Peyer's patch (tissue), 4 donors: ENCODE results near the gene ZNF630. TPM values are rescaled to one million over a fixed set of nuclear protein-coding genes. Genes with fewer than 3 reads are reported as not detected.

ENCODE experiments used
- DNase-seq, 3 donors: peaks; one replicate each; pipeline ENCODE4 v3.0.0-alpha.2; 2017 to 2019
- H3K27ac ChIP-seq, 4 donors: fragments of 200-600 bp; sonication (generic); one replicate each; pipeline ENCODE4 v1.5.1; 2016 to 2019
- H3K27me3 ChIP-seq, 2 donors: fragments of 200-600 bp; sonication (generic); one replicate each; pipeline ENCODE4 v1.5.1; 2019
- H3K36me3 ChIP-seq, 3 donors: fragments of 200-600 bp; sonication (generic); one replicate each; pipeline ENCODE4 v1.5.1; 2016 to 2019
- H3K4me1 ChIP-seq, 4 donors: fragments of 200-600 bp; sonication (generic); one replicate each; pipeline ENCODE4 v1.5.1; 2016 to 2019
- H3K4me3 ChIP-seq, 4 donors: fragments of 200-600 bp; sonication (generic); 1 replicate in 3 of 4; 2 replicates in 1 of 4; pipeline ENCODE4 v1.5.1; 2016 to 2019; ENCODE audit warnings: mild to moderate bottlenecking in 1 of 4
- H3K9me3 ChIP-seq, 4 donors: fragments of 200-600 bp; sonication (generic); one replicate each; pipeline ENCODE4 v1.5.1; 2016 to 2019; ENCODE audit warnings: mild to moderate bottlenecking in 1 of 4
- POLR2A ChIP-seq, 2 donors: fragments of 450-650 bp; IDR thresholded peaks; one replicate each; pipeline ENCODE4 v1.5.1; 2017; ENCODE audit warnings: antibody characterized with exemption in 2 of 2, mild to moderate bottlenecking in 2 of 2, moderate library complexity in 2 of 2
- total RNA-seq, 4 donors: library from RNA; depleted of rRNA; stranded (reverse); fragments of >200 nt; gene quantifications; one replicate each; pipeline ENCODE4 v1.1.0, GENCODE V29; 2016
- TF ChIP-seq, protein P1 (sequence below), 6 experiments: fragments of 450-650 bp in 4 of 6; fragments of 200-600 bp in 2 of 6; sonication (generic) in 1 of 6; IDR thresholded peaks; one replicate each; pipeline ENCODE4 v1.5.1; 2017 to 2019; ENCODE audit warnings: antibody characterized with exemption in 6 of 6, mild to moderate bottlenecking in 3 of 6, moderate library complexity in 1 of 6

Gene ZNF630
- total RNA-seq, 4 donors from 2014 or later, result 2.3 to 20.6 (median 7.1) TPM

DNA sequence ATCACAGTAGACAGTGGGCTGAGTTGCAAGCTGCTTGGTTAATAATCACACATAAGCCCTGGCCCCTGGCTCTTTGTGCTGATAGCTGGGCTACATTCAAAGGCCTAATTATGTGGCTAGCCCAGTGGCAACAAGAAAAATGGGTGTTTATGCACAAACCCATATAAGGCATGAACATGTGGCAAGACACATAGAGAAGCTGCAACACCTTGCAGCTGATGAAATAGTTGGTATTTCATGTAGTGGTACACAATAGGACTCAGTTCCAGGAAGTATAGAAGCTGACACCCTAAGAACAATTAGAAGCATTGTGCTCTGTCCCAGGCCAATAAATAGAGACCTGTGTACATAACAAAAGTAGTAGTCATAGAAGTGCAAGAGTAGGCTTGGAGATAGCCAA lies 14.6 kb upstream of the ZNF630 start:
- Histone ChIP-seq H3K27me3 (no peaks in the 10 kb centered on the region), H3K36me3 (no peaks in the 10 kb centered on the region), H3K4me1 (no peaks in the 10 kb centered on the region), H3K4me3 (no peak overlapping the region), H3K27ac (no peak overlapping the region), H3K9me3 (no peaks in the 10 kb centered on the region)
- no peak for DNase-seq
- TF ChIP-seq POLR2A (IDR thresholded peaks at IDR 0.05), result no peak
- TF ChIP-seq, protein P1, sequence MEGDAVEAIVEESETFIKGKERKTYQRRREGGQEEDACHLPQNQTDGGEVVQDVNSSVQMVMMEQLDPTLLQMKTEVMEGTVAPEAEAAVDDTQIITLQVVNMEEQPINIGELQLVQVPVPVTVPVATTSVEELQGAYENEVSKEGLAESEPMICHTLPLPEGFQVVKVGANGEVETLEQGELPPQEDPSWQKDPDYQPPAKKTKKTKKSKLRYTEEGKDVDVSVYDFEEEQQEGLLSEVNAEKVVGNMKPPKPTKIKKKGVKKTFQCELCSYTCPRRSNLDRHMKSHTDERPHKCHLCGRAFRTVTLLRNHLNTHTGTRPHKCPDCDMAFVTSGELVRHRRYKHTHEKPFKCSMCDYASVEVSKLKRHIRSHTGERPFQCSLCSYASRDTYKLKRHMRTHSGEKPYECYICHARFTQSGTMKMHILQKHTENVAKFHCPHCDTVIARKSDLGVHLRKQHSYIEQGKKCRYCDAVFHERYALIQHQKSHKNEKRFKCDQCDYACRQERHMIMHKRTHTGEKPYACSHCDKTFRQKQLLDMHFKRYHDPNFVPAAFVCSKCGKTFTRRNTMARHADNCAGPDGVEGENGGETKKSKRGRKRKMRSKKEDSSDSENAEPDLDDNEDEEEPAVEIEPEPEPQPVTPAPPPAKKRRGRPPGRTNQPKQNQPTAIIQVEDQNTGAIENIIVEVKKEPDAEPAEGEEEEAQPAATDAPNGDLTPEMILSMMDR (IDR thresholded peaks at IDR 0.05), result no peak

DNA sequence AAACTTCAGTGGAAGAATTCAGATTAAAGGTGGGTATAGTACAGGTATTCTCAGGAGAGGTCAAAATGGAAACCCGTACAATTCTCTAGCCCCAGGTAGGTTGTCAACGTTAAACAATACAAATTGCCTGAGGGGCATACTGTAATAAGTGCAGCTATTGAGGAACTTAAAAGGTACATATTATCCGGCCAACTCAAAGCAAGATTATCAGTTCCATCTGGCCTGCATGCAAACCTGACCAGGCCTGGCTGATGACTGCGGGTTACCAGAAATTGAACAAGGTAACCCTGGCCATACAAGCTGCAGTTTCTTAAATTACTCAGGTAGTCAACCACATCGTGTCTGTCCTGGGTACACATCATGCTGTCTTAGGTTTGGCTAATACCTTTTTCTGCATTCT lies 12.3 kb upstream of the ZNF630 start:
- no peaks in the 10 kb centered on the region for H3K36me3 ChIP-seq
- H3K4me1 ChIP-seq, result no peaks in the 10 kb centered on the region
- no peaks in the 10 kb centered on the region for H3K27me3 ChIP-seq
- H3K9me3 ChIP-seq, result no peaks in the 10 kb centered on the region
- no peak for TF ChIP-seq POLR2A (IDR thresholded peaks at IDR 0.05)
- TF ChIP-seq, protein P1 (IDR thresholded peaks at IDR 0.05), result no peak
- no peak for DNase-seq
- no peak overlapping the region for H3K4me3 ChIP-seq
- no peak overlapping the region for H3K27ac ChIP-seq

DNA sequence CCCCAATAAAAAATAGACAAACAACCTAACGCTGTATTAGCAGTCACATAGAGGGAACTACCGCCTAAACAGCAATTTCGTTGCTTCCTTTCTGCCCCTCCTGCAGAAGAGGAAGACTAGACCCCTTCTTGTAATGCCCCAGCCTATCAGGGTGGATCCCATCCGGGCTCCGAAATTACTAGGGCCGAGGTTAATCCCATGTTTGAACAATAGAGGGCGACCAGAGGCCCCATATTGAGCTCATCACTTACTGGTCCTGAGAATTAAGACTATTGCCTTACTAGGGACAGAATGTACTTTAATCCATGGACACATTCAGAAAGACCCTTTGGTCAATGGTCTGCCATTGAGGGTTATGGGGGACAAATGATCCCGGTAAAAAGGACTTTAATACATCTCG lies 11.8 kb upstream of the ZNF630 start:
- H3K36me3 ChIP-seq, result no peaks in the 10 kb centered on the region
- TF ChIP-seq, protein P1 (IDR thresholded peaks at IDR 0.05), result peak; percentile 7 to 59 (median 48)
- TF ChIP-seq POLR2A (IDR thresholded peaks at IDR 0.05), result no peak
- H3K4me1 ChIP-seq, result no peaks in the 10 kb centered on the region
- no peak overlapping the region for H3K27ac ChIP-seq
- H3K9me3 ChIP-seq, result no peaks in the 10 kb centered on the region
- no peaks in the 10 kb centered on the region for H3K27me3 ChIP-seq
- peak in 2 of 3 donors; percentile 22 to 69 for DNase-seq
- H3K4me3 ChIP-seq, result no peak overlapping the region

DNA sequence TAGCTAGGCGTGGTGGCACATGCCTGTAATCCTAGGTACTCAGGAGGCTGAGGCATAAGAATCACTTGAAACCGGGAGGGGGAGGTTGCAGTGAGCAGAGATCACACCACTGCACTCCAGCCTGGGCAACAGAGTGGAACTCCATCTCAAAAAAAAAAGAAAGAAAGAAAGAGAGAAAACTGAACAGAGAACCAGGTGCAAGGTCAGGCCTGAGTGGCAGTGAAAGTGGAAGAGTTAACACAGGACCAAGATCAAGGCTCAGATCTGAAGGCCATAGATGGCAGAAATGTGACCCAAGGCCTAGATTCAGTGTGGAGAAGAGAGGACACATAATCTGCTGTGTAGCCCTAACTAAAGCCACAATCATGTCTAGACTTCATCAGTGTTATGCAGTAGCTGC lies 4.9 kb upstream of the ZNF630 start:
- H3K4me3 ChIP-seq, result no peak overlapping the region
- H3K36me3 ChIP-seq, result no peaks in the 10 kb centered on the region
- no peaks in the 10 kb centered on the region for H3K9me3 ChIP-seq
- H3K27me3 ChIP-seq, result no peaks in the 10 kb centered on the region
- TF ChIP-seq POLR2A (IDR thresholded peaks at IDR 0.05), result no peak
- TF ChIP-seq, protein P1 (IDR thresholded peaks at IDR 0.05), result no peak
- H3K27ac ChIP-seq, result no peak overlapping the region
- DNase-seq, result no peak
- no peaks in the 10 kb centered on the region for H3K4me1 ChIP-seq

DNA sequence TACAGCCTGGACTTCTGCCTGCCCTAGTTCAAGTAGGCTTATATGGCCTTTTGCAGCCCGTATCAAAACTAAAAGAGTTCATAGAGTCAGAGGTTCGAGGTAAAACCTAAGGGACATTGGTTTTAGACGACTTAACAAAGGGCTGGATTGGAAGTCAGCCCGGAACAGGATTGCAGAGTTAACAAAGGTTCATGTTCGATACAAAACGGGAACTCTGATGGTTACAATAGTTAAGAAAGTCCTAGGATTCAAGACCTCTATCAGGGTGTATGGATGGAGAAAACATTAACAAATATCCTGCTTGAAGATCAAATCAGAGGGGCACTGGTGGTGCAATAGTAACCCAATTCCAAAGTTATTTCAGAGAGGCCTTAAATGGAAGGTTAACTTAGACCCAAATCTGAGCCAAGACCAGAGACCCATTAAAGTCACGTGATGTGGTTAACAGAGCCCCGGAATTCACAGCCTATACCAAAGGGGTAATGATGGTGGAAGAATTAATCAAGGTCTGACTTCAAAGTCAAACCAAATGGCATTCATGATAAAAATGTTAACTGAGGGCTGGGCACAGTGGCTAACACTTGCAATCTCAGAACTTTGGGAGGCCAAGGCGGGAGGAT lies 656 bp upstream of the ZNF630 start:
- TF ChIP-seq POLR2A (IDR thresholded peaks at IDR 0.05), result no peak
- TF ChIP-seq, protein P1 (IDR thresholded peaks at IDR 0.05), result no peak
- peak overlapping the region in 3 of 4 donors; percentile 76 to 85 (median 84) for H3K27ac ChIP-seq
- H3K4me3 ChIP-seq, result peak overlapping the region; percentile 41 to 78 (median 73)

More for the DNA sequence above, 656 bp upstream of the ZNF630 start:
- Histone ChIP-seq H3K4me1 (no peaks in the 10 kb centered on the region), H3K36me3 (no peaks in the 10 kb centered on the region), H3K27me3 (no peaks in the 10 kb centered on the region), H3K9me3 (no peaks in the 10 kb centered on the region)
- DNase-seq, result no peak
